A549 (cell line): Measurements from ENCODE around the gene TGM6. TPM values are rescaled to one million over a fixed set of nuclear protein-coding genes. Genes with fewer than 3 reads are reported as not detected.
A peak's percentile ranks its signal among the peaks of the same experiment; 100 is the strongest.

Source experiments
- ATAC-seq, 2 experiments: fragments of 200-7000 bp in 1 of 2; fragments of >200 bp in 1 of 2; cut with Nextera tagmentation in 1 of 2; cut with Tn5 transposase in 1 of 2; 3 replicates each; pipeline versions ENCODE4 v1.8.0 to v1.9.1; 2018 to 2020; ENCODE audit warnings: mild to moderate bottlenecking in 1 of 2, moderate library complexity in 1 of 2
- CTCF ChIA-PET: fragments of 300-600 bp; sonication (Branson Sonifier 250); formaldehyde crosslinking; extraction: SDS; loops from one replicate; lab custom pipeline; 2021; ENCODE audit warnings: antibody characterized with exemption, inconsistent platforms; lab: Yijun Ruan, JAX
- POLR2A ChIA-PET: fragments of 350-600 bp; formaldehyde crosslinking; extraction: SDS; loops from one replicate; lab custom pipeline; 2021; ENCODE audit warnings: antibody characterized with exemption, inconsistent platforms; lab: Yijun Ruan, JAX
- DNase-seq, 2 experiments: peaks; one replicate each; pipeline versions ENCODE4 v3.0.0 to v3.0.0-alpha.2; 2011 to 2016; ENCODE audit warnings: low read depth in 1 of 2, low spot score in 1 of 2
- FAIRE-seq: peaks from 2 replicates; lab custom pipeline; 2011; peaks lifted over from hg19 to GRCh38; lab: Jason Lieb, UNC
- H3K27ac ChIP-seq, 2 experiments: fragments of >200 bp; sonication (Bioruptor Twin); formaldehyde crosslinking; 3 replicates each; pipeline ENCODE4 v1.5.1; 2016 to 2017
- H3K4me1 ChIP-seq: fragments of >200 bp; sonication (Bioruptor Twin); formaldehyde crosslinking; 3 replicates; pipeline ENCODE4 v1.6.1; 2016
- H3K4me2 ChIP-seq: fragments of >200 bp; sonication (Bioruptor Twin); formaldehyde crosslinking; 3 replicates; pipeline ENCODE4 v1.6.1; 2016
- H3K4me3 ChIP-seq: fragments of >200 bp; sonication (Bioruptor Twin); formaldehyde crosslinking; 3 replicates; pipeline ENCODE4 v1.5.1; 2016
- H3K9me3 ChIP-seq: fragments of >200 bp; sonication (Bioruptor Twin); formaldehyde crosslinking; 3 replicates; pipeline ENCODE4 v1.6.1; 2016
- BHLHE40 ChIP-seq: IDR thresholded peaks from 2 replicates; pipeline ENCODE4 v1.6.1; 2012; ENCODE audit warnings: low read depth, low read length, inconsistent platforms
- CBX2 ChIP-seq: fragments of 200-600 bp; sonication (generic); IDR thresholded peaks from 2 replicates; pipeline ENCODE4 v1.6.1; 2016; ENCODE audit warnings: low read depth, mild to moderate bottlenecking, borderline replicate concordance
- CHD4 ChIP-seq: fragments of 200-600 bp; sonication (generic); IDR thresholded peaks from 2 replicates; pipeline ENCODE4 v1.6.1; 2016; ENCODE audit warnings: antibody characterized with exemption, mild to moderate bottlenecking, borderline replicate concordance
- EHF ChIP-seq: fragments of 250-450 bp; sonication (Bioruptor Pico); IDR thresholded peaks from 2 replicates; pipeline ENCODE4 v1.5.0; 2020; ENCODE audit warnings: mild to moderate bottlenecking
- EP300 ChIP-seq, 2 experiments: fragments of >200 bp; sonication (Bioruptor Twin); formaldehyde crosslinking; IDR thresholded peaks; 2 replicates in 1 of 2; 3 replicates in 1 of 2; pipeline ENCODE4 v1.6.1; 2016 to 2017
- FOSB ChIP-seq: fragments of 250-450 bp; sonication (Bioruptor Pico); IDR thresholded peaks from 2 replicates; pipeline ENCODE4 v1.5.0; 2020; ENCODE audit warnings: mild to moderate bottlenecking, moderate library complexity
- GATA3 ChIP-seq: IDR thresholded peaks from 2 replicates; pipeline ENCODE4 v1.6.1; 2012; ENCODE audit warnings: borderline replicate concordance
- HEYL ChIP-seq: fragments of 250-450 bp; sonication (Bioruptor Pico); IDR thresholded peaks from 2 replicates; pipeline ENCODE4 v1.8.0; 2021; ENCODE audit warnings: mild to moderate bottlenecking, moderate library complexity
- JUNB ChIP-seq: fragments of >200 bp; sonication (Bioruptor Twin); formaldehyde crosslinking; IDR thresholded peaks from 2 replicates; pipeline ENCODE4 v1.6.1; 2016
- KDM1A ChIP-seq: fragments of 200-600 bp; sonication (generic); IDR thresholded peaks from 2 replicates; pipeline ENCODE4 v1.6.1; 2016; ENCODE audit warnings: low read depth, mild to moderate bottlenecking
- KDM5A ChIP-seq: fragments of 200-600 bp; sonication (generic); IDR thresholded peaks from 2 replicates; pipeline ENCODE4 v1.6.1; 2016; ENCODE audit warnings: antibody characterized with exemption, mild to moderate bottlenecking
- MAFK ChIP-seq: fragments of 450-650 bp; IDR thresholded peaks from 2 replicates; pipeline ENCODE4 v1.6.1; 2014; ENCODE audit not compliant: partially characterized antibody
- MAZ ChIP-seq: fragments of 150-350 bp; IDR thresholded peaks from 2 replicates; pipeline ENCODE4 v1.6.1; 2014; ENCODE audit warnings: antibody characterized with exemption, low read depth, low read length, borderline replicate concordance
- MYC ChIP-seq: IDR thresholded peaks from 2 replicates; pipeline ENCODE4 v1.6.1; 2012; ENCODE audit warnings: mild to moderate bottlenecking, inconsistent platforms, low read length, improper control_type of control experiment, borderline replicate concordance
- PHF8 ChIP-seq: fragments of 200-600 bp; sonication (generic); IDR thresholded peaks from 2 replicates; pipeline ENCODE4 v1.6.1; 2016; ENCODE audit warnings: low read depth, mild to moderate bottlenecking, antibody characterized with exemption, moderate library complexity, borderline replicate concordance
- RARB ChIP-seq: fragments of 250-450 bp; sonication (Bioruptor Pico); IDR thresholded peaks from 2 replicates; pipeline ENCODE4 v1.8.0; 2021; ENCODE audit warnings: mild to moderate bottlenecking, moderate library complexity
- RCOR1 ChIP-seq: fragments of 150-350 bp; IDR thresholded peaks from 2 replicates; pipeline ENCODE4 v1.6.1; 2014; ENCODE audit warnings: antibody characterized with exemption, low read length, low read depth
- TP53 ChIP-seq: fragments of 250-450 bp; sonication (Bioruptor Pico); IDR thresholded peaks from 2 replicates; pipeline ENCODE4 v1.5.0; 2021; ENCODE audit warnings: mild to moderate bottlenecking, moderate library complexity
- ZC3H11A ChIP-seq: fragments of 450-650 bp; IDR thresholded peaks from 2 replicates; pipeline ENCODE4 v1.6.1; 2014; ENCODE audit warnings: antibody characterized with exemption, mild to moderate bottlenecking
- WGBS: methylation state at CpG from one replicate; pipeline ENCODE4 v1.1.6; 2017; ENCODE audit errors: missing lambda C conversion rate; 5-methylcytosine and 5-hydroxymethylcytosine counted together
- polyA plus RNA-seq, 4 experiments: library from polyadenylated mRNA; depleted of rRNA in 3 of 4; stranded (reverse); fragments of >200 nt; fragmentation: RNase III in 1 of 4; extraction: RNeasy Plus Mini Kit Qiagen cat#74134 plus additional on column Dnase treatment in 1 of 4; gene quantifications; 2 replicates in 3 of 4; 3 replicates in 1 of 4; pipeline ENCODE4 v1.2.3, GENCODE V29; 2011 to 2017
- TF ChIP-seq, protein P1 (sequence below): fragments of >200 bp; sonication (Bioruptor Twin); formaldehyde crosslinking; IDR thresholded peaks from 2 replicates; pipeline ENCODE4 v1.6.1; 2016
- TF ChIP-seq, protein P2 (sequence below): fragments of 250-450 bp; sonication (Bioruptor Pico); IDR thresholded peaks from 2 replicates; pipeline ENCODE4 v1.5.0; 2020; ENCODE audit warnings: low read depth, mild to moderate bottlenecking, moderate library complexity
- TF ChIP-seq, protein P3 (sequence below): fragments of 150-350 bp; IDR thresholded peaks from 2 replicates; pipeline ENCODE4 v1.6.1; 2014; ENCODE audit warnings: low read depth, mild to moderate bottlenecking, low read length
- TF ChIP-seq, protein P4 (sequence below): IDR thresholded peaks from 2 replicates; pipeline ENCODE4 v1.6.1; 2012
- TF ChIP-seq, protein P5 (sequence below): IDR thresholded peaks from 2 replicates; pipeline ENCODE4 v1.6.1; 2012; ENCODE audit warnings: low read depth, borderline replicate concordance
- TF ChIP-seq, protein P6 (sequence below): fragments of >200 bp; sonication (Bioruptor Twin); formaldehyde crosslinking; IDR thresholded peaks from 3 replicates; pipeline ENCODE4 v1.5.1; 2016

The TGM6 gene
- polyA plus RNA-seq, 2 of the 4 experiments (the other 2 are of a cell fraction), result not detected

DNA sequence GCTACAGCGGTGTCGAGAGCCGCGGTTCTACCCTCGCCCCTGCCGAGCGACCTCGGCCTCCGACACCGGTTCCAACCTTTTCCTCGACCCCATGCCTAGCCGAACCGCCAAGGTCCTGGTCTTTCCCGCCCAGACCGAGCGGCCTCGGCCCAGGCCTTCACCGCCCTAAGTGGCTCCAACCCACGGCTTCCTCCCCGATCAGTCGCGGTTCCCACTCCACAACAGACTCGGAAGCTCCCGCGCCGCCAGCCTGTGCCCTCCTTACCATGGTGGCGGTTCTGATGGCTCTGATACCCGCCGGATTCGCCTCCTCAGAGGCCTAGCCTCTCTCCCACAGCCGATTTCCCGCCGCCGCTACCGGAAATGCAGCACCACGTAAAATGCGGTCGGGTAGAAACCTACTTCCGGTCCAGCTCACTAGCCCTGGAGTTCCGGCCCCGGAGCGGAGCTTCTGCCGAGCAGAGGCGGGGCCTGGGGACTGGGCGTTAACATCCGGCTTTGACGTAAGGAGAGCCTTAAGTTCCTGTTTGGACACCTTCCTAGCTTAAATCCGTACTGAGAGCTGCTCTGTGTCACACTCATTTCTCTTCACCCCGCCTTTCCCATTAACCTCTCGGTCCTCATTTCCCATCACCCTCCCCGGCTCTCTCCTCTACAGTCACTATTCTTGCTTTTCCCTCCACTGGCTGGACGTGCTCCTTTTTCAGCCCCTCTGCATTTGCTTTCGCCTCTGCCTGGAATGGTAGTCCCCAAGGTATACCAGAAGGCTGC is 89.9 kb downstream of the TGM6 start, which contains the start of gene SNRPB (continued):
- TF ChIP-seq, protein P1, sequence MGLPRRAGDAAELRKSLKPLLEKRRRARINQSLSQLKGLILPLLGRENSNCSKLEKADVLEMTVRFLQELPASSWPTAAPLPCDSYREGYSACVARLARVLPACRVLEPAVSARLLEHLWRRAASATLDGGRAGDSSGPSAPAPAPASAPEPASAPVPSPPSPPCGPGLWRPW, result no peak
- no peak for TF ChIP-seq KDM1A
- no peak for TF ChIP-seq JUNB
- TF ChIP-seq HEYL (CRISPR knock-in tag), result no peak
- TF ChIP-seq MAFK, result no peak
- TF ChIP-seq, protein P2, sequence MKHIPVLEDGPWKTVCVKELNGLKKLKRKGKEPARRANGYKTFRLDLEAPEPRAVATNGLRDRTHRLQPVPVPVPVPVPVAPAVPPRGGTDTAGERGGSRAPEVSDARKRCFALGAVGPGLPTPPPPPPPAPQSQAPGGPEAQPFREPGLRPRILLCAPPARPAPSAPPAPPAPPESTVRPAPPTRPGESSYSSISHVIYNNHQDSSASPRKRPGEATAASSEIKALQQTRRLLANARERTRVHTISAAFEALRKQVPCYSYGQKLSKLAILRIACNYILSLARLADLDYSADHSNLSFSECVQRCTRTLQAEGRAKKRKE (CRISPR knock-in tag), result no peak
- TF ChIP-seq, protein P3, sequence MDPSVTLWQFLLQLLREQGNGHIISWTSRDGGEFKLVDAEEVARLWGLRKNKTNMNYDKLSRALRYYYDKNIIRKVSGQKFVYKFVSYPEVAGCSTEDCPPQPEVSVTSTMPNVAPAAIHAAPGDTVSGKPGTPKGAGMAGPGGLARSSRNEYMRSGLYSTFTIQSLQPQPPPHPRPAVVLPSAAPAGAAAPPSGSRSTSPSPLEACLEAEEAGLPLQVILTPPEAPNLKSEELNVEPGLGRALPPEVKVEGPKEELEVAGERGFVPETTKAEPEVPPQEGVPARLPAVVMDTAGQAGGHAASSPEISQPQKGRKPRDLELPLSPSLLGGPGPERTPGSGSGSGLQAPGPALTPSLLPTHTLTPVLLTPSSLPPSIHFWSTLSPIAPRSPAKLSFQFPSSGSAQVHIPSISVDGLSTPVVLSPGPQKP, result peak; percentile 85; the same call in 1 of the 2 replicates
- TF ChIP-seq PHF8, result peak; percentile 97
- TF ChIP-seq, all 56 proteins: peak for 18

DNA sequence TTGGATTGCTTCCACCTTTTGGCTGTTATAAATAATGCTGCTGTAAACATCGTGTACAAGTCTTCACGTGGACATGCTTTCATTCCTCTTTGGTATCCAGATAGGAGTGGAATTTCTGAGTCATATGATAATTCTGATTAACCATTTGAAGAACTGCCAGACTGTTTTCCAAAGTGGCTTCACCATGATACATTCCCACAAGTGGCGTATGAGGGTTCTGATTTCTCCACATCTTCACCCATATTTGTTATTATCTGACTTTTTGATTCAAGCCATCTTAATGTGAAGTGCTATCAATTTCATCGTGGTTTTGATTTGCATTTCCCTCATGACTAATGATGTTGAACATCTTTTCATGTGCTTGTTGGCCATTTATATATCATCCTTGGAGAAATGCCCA is 92.8 kb downstream of the TGM6 start:
- ATAC-seq (no peak), FAIRE-seq (no peak), DNase-seq (no peak)
- Histone ChIP-seq H3K9me3 (no peaks in the 10 kb centered on the region), H3K4me2 (no peak overlapping the region), H3K27ac (no peak overlapping the region)
- CTCF ChIA-PET, result interaction anchor here (0.6 kb wide), 1 partner anchor 1807 kb away, joined by 3 read pairs; no protein-coding TSS in a partner anchor
- 47% methylated on average over 4 of the region's 4 CpGs for WGBS
- TF ChIP-seq MYC (no peak), MAFK (no peak), ZC3H11A (no peak), EP300 (IDR thresholded peaks at IDR 0.05) (no peak), RARB (CRISPR knock-in tag) (no peak), KDM5A (no peak), CHD4 (no peak), EHF (CRISPR knock-in tag) (no peak), HEYL (CRISPR knock-in tag) (no peak), FOSB (CRISPR knock-in tag) (no peak)
- TF ChIP-seq, protein P4, sequence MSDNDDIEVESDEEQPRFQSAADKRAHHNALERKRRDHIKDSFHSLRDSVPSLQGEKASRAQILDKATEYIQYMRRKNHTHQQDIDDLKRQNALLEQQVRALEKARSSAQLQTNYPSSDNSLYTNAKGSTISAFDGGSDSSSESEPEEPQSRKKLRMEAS, result no peak
- TF ChIP-seq, protein P2 (CRISPR knock-in tag), result no peak
- TF ChIP-seq, all 56 proteins: peak for 0
- POLR2A ChIA-PET, result no interaction called here
- Histone ChIP-seq H3K4me1 (peaks cover 10% of the 10 kb centered on the region), H3K4me3 (no peak overlapping the region)

DNA sequence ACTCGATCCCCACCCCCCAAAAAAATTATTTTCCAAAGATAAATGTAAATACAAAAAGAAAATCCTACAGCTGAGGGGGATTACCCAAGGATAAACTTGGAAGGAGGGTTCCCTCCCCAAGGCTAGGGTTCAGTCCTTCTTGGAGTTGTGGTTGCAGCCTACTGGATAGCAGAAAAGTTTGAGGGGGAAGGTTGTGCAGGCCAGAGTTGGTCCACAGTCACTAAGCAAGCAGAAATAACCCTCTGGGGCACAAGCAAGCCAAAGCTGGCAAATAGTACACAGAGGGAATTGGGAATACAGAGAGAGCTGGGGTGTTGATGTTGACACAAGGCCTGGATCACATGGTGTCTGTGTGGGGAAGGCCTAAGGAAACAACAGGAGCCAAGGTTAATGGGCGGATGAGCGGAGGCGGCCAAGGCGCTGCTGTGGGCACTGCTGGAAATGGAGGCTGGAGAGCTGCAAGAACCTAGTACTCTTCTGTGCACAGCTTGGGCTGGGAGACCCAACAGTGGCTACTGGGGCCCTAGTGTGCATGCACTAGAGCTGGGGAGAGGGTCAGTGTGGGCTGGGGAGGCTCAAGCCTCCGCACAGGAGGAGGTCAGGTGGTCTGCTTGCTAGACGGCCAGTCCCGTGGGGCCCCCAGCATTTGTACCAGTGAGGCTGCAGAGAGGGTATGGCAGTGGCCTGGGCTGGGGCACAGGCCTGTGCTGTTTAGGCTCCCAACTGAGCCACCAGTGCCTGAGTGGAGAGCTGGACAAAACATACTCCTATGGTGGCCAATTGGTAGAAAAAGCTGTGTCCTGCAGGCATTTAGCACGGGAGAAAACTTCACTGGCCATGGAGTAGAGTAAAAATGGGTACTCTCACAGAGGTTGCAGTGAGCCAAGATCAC is 95.4 kb downstream of the TGM6 start:
- FAIRE-seq (no peak), ATAC-seq (no peak; a peak in 1 of 6 replicates), DNase-seq (no peak)
- H3K27ac ChIP-seq, result no peak overlapping the region
- ChIA-PET POLR2A (interaction anchor here (0.6 kb wide), 1 partner anchor 76 kb away, joined by 4 read pairs; no protein-coding TSS in a partner anchor), CTCF (interaction anchor here (0.6 to 2.3 kb wide), 6 partner anchors 10 to 1020 kb away, joined by 3 to 9 read pairs (median 4); no protein-coding TSS in a partner anchor)
- 96% methylated on average over 8 of the region's 9 CpGs for WGBS
- H3K4me3 ChIP-seq, result no peak overlapping the region
- H3K4me1 ChIP-seq, result 0 out of 3 replicates have a peak, but pooled peaks cover 4% of the 10 kb centered on the region
- no peak overlapping the region for H3K4me2 ChIP-seq
- no peaks in the 10 kb centered on the region for H3K9me3 ChIP-seq
- TF ChIP-seq, protein P5, sequence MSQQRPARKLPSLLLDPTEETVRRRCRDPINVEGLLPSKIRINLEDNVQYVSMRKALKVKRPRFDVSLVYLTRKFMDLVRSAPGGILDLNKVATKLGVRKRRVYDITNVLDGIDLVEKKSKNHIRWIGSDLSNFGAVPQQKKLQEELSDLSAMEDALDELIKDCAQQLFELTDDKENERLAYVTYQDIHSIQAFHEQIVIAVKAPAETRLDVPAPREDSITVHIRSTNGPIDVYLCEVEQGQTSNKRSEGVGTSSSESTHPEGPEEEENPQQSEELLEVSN, result no peak
- TF ChIP-seq, protein P6, sequence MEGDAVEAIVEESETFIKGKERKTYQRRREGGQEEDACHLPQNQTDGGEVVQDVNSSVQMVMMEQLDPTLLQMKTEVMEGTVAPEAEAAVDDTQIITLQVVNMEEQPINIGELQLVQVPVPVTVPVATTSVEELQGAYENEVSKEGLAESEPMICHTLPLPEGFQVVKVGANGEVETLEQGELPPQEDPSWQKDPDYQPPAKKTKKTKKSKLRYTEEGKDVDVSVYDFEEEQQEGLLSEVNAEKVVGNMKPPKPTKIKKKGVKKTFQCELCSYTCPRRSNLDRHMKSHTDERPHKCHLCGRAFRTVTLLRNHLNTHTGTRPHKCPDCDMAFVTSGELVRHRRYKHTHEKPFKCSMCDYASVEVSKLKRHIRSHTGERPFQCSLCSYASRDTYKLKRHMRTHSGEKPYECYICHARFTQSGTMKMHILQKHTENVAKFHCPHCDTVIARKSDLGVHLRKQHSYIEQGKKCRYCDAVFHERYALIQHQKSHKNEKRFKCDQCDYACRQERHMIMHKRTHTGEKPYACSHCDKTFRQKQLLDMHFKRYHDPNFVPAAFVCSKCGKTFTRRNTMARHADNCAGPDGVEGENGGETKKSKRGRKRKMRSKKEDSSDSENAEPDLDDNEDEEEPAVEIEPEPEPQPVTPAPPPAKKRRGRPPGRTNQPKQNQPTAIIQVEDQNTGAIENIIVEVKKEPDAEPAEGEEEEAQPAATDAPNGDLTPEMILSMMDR, result no peak
- no peak for TF ChIP-seq RCOR1
- TF ChIP-seq, protein P1, result no peak
- no peak for TF ChIP-seq KDM5A
- TF ChIP-seq GATA3, result no peak
- TF ChIP-seq MAFK, result no peak
- TF ChIP-seq CHD4, result no peak
- no peak for TF ChIP-seq TP53
- TF ChIP-seq BHLHE40, result no peak
- TF ChIP-seq CBX2, result no peak
- TF ChIP-seq MAZ, result no peak
